LNCaP clone FGC (cell line): Measurements from ENCODE around the gene TMEM89.

Source experiments
- DNase-seq: peaks from one replicate; pipeline ENCODE4 v3.0.0-alpha.2; 2011; ENCODE audit warnings: low read depth
- H3K4me3 ChIP-seq: 2 replicates; pipeline ENCODE4 v1.5.1; 2011; ENCODE audit warnings: mild to moderate bottlenecking, low read depth, low read length, control low read depth
- TF ChIP-seq, protein P1 (sequence below): IDR thresholded peaks from 2 replicates; pipeline ENCODE4 v1.5.1; 2012; ENCODE audit warnings: mild to moderate bottlenecking; ENCODE audit not compliant: control insufficient read depth, insufficient read depth; ENCODE audit errors: extremely low read depth

Gene TMEM89

DNA sequence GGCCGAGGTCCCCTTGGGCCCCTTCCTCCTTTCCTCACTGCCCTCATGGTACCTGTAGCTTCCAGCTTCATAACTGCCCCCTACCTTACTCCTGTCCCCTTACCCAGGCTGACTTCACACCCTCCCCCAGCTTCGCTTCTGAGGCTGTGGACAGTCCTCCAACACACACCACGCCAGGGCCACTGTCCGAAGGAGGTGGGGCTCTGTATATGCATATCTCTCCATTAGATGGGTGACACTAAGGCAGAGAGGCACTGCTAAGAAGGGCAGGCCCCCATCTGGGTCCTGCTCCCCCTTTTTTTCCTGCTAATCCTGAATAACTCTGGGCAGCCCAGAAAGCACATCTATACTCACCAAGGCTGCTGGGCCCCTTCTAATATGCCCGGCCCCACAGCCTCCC is 25.4 kb downstream of the TMEM89 start:
- no peak for DNase-seq
- H3K4me3 ChIP-seq = no peak overlapping the region
- TF ChIP-seq, protein P1, sequence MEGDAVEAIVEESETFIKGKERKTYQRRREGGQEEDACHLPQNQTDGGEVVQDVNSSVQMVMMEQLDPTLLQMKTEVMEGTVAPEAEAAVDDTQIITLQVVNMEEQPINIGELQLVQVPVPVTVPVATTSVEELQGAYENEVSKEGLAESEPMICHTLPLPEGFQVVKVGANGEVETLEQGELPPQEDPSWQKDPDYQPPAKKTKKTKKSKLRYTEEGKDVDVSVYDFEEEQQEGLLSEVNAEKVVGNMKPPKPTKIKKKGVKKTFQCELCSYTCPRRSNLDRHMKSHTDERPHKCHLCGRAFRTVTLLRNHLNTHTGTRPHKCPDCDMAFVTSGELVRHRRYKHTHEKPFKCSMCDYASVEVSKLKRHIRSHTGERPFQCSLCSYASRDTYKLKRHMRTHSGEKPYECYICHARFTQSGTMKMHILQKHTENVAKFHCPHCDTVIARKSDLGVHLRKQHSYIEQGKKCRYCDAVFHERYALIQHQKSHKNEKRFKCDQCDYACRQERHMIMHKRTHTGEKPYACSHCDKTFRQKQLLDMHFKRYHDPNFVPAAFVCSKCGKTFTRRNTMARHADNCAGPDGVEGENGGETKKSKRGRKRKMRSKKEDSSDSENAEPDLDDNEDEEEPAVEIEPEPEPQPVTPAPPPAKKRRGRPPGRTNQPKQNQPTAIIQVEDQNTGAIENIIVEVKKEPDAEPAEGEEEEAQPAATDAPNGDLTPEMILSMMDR = no peak

DNA sequence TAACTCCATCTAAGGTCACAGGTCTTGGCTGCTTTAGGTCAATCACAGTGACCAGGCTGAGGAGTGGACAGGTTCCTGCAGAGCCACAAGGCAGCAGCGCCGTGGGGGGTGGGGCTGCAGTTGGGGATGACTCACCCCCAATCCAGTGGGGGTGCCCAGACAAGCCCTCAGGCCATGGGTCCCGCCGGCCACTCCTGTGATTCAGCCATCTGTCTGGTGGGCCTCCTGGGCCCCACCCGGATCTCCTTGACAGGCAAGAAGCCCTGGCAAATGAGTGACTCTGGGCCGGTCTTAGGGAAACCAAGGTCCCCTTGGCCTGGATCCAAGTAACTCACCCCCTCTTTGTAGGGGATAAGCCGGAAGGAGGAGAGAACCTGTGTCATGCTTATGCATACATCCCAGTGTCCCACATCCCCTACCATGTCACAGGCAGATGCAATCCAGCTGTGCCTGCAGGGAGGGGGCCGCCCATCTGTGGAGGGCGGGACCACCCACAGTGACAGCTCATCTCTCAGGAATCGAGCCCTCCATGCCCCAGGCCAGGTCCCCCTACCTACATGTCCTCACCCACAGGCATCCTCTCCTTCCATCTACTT is 25.9 kb downstream of the TMEM89 start:
- no peak overlapping the region for H3K4me3 ChIP-seq
- no peak for DNase-seq

DNA sequence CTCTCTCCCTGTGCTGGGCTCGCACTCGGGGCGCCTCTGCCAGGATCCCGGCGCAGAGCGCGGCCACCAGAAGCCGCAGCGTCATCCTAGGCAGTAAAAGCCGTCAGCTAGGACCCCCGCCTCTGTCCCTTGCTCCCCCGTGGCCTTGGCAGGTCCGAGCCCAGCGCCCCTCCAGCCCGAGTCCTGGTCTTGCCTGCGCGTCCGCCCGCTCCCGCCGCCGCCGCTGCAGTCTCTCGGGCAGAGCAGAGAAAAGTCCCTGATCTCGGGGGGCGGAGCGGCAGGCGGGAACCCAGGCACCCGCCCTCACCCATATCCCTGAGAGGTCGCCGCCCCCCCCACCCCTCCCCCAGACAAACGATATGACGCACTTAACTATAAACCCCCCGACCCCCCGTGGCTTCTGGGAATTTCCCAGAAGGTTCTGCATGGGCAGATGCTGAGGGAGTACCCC is 26.5 kb downstream of the TMEM89 start, which contains the start of gene COL7A1:
COL7A1 (minus strand) TSS at position 255 of the 451 bp plus-strand sequence; CDS start at position 85, 170 bp downstream.
- DNase-seq = no peak
- no peak within 1 kb of the TSS for H3K4me3 ChIP-seq
- TF ChIP-seq, protein P1 = no peak

More for the DNA sequence above, 25.9 kb downstream of the TMEM89 start:
- TF ChIP-seq, protein P1 = no peak

DNA sequence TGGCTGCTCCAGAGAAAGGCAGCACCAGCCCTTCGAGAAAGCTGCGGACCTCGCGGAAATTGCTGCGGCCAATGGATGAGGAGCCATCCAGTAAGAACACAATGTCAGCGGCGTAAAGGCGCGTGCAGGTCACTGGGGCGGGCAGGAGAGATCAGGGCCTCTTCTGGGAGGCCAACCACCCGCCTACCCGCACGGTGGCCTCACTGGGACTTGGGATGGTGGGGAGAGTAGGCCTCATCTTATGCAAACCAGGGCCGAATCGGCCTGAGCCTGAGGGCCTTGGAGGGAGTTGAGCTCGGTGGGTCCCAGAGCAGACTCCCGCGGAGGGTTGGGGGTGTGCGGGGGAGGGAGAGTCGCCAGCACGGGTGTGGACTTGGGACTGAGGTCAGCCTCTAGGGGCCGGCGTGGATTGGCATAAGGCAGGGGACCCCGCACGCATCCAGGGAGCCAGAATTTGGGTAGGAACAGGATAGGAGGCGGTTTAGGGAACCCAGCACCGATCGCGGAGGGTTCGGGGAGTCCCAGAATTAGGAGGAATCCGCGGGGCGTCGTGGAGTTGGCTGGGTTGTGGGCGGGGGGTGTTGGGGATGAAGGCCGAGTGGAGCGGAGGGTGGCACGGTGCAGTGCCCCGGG is 27.0 kb downstream of the TMEM89 start:
- no peak for DNase-seq
- no peak overlapping the region for H3K4me3 ChIP-seq
- TF ChIP-seq, protein P1 = no peak

DNA sequence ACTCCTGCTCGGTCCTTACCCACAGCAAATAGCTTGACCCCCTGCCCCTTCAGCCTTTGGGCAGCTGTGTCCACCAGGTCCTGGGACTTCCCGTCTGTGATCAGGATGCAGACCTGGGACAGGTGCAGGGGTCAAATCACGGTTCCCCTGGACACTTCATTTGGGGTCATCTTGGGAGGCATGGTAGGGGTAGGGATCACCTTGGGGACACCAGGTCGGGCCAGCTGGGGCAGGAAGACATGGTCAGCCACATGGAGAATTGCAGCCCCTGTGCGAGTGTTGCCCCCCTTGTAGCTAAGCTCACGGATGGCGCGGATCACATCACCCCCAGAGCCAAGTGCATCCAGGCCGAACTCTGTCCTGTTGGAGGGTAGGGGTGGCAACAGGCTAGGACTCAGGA is 28.2 kb downstream of the TMEM89 start:
- no peak overlapping the region for H3K4me3 ChIP-seq
- DNase-seq = no peak
- TF ChIP-seq, protein P1 = no peak

DNA sequence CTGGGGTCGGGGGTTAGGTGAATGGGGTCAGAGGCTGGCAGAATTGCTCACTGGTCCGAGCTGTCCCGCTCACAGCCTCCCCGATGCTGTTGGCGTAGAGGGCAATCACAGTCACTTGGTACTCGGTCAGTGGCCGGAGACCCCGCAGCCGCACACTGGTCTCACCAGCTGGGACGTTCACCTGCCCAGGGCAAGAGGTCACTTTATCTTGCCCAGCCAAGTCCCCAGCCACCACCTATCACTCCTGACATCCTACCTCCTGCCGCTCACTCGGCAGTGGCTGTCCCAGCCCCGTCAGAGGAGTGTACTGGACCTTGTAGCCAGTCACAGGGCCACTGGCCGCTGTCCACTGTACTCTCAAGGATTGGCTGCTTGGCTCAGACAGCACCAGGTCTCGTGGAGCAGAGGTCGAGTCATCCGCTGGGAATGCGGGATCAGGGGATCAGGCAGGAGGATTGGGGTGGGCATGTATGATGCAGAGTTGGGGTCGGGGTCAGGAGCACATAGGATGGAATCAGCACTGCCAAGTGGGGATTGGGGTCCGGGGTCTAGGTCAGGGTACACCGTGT is 29.0 kb downstream of the TMEM89 start:
- TF ChIP-seq, protein P1 = no peak
- no peak for DNase-seq
- H3K4me3 ChIP-seq = no peak overlapping the region
